GM12891 (cell line): ENCODE results near the gene CNPY1.

Source experiments
- POLR2A ChIP-seq: IDR thresholded peaks from 2 replicates; pipeline ENCODE4 v1.6.1; 2011; ENCODE audit warnings: low read depth, low read length, control low read depth
- POLR2AphosphoS5 ChIP-seq: IDR thresholded peaks from 2 replicates; pipeline ENCODE4 v1.6.1; 2011; ENCODE audit warnings: low read depth, low read length, control low read depth
- SPI1 ChIP-seq: IDR thresholded peaks from 2 replicates; pipeline ENCODE4 v1.6.1; 2011; ENCODE audit warnings: low read depth, low read length, control low read depth
- TAF1 ChIP-seq: IDR thresholded peaks from 2 replicates; pipeline ENCODE4 v1.6.1; 2011; ENCODE audit warnings: low read depth, low read length, control low read depth

DNA sequence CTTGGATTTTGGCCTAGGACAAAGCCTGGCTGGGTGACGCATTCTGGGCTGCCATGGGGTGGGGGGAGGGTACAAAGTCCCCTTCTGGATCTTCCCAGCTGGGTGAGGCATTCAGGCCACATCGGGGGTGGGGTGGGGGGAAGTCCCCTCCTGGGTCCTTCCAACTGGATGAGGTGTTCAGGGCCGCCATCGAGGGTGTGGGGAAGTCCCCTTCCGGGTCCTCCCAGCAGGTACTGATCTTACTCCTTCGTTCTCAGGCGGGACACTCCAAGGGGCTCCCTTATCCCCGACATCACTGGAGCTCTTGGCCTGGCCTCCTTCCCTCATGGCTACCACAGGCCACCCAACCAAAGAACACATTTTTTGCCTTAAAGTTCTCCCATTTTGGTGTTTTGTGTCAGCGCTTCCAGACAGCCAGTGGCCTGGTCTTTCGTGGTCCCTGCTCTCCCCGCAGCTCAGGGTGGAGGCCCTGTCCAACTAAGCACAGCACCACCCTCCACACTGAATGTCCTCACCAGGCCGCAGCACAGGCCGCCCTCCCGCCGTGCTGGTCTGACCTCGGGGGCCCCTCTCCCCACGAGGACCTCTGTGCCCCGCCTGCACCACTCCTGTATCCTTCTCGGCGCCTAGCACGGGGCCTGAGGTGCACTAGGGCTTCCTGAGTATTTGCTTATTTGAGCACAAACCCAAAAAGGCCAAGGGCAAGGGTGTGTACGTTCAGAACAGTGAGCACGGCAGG is 49.9 kb downstream of the CNPY1 start:
- TF ChIP-seq POLR2AphosphoS5: no peak
- TF ChIP-seq POLR2A: no peak
- TF ChIP-seq TAF1: no peak
- TF ChIP-seq SPI1: no peak
